Fibroblast of villous mesenchyme (primary cell): Measurements from ENCODE around the gene SPATS1. TPM values are rescaled to one million over a fixed set of nuclear protein-coding genes. Genes with fewer than 3 reads are reported as not detected.

Experiments used
- DNase-seq: peaks from one replicate; pipeline ENCODE4 v3.0.0-alpha.2; 2010; ENCODE audit warnings: low read depth
- H3K4me3 ChIP-seq: 2 replicates; pipeline ENCODE4 v1.5.1; 2011; ENCODE audit warnings: low read depth, mild to moderate bottlenecking, low read length
- CTCF ChIP-seq: IDR thresholded peaks from 2 replicates; pipeline ENCODE4 v1.5.1; 2012; ENCODE audit warnings: low read depth, mild to moderate bottlenecking, low read length; ENCODE audit not compliant: insufficient read depth
- total RNA-seq: library from RNA; depleted of rRNA; stranded (reverse); fragments of >200 nt; gene quantifications from 2 replicates; pipeline ENCODE4 v1.2.3, GENCODE V29; 2012

The SPATS1 gene
- total RNA-seq, 1 donor, result not detected

DNA sequence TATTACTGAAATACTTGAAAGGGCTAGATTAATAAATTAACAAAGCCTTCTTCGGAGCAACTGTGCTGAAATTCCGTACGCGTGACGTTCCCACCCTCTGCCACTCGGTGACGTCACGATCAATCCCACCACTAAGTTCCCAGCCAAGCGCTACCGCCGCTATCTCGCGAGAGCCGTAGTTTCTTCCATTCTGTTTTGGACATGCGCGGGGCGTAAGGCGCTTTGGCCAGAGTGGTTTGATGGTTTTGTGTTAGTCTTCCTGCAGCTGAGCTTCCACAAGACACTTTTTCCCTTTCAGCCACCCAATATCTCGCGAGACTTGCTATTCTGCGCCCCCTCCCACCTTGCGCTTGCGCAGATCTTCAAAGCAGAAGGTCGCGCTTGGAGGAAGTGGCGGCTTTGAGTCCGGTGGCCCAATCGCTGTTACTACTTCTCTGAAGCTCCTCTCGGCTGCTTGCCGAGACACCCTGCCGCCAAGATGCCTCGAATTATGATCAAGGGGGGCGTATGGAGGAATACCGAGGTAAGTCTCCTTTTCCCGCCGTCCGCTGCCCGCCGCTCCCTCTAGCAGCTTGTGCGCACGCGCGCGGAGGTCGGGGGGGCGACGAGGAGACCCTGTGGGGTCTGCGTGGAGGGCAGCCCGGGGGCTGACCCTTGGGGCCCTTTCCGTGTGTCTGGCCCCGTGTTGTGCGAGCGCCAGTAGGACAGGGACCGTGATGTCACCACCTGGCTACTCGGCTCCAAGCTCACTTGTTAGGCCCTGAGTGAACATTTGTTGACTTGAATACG is 45.1 kb downstream of the SPATS1 start, which contains the start of gene CDC5L:
TSS of gene CDC5L (plus strand) at position 361 of the 789 bp plus-strand sequence. CDS start at position 479, 118 bp downstream.
- peak within 1 kb of the TSS; percentile 91 for H3K4me3 ChIP-seq
- DNase-seq, result peak; percentile 100
- no peak for TF ChIP-seq CTCF

DNA sequence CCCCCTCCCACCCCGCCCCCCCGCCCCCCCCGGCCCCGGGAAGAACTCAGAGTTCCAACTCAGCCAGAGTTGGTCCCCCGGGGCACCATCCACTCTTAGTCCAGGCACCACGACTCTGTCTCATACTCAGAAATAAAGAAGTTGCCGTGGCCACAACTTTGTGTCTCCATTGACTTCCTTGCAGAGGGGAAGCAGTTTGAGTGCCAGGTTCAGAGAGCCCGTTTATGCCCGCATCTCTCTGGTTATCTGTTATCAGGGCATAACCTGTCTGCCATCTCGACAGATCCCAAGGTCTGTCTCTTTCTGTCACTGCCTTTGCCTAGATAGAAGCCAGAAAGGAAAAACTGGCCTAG is 45.7 kb downstream of the SPATS1 start:
- TF ChIP-seq CTCF, result no peak
- H3K4me3 ChIP-seq, result peak overlapping the region; percentile 91
- DNase-seq, result peak; percentile 13

- no peak for TF ChIP-seq CTCF
- peak overlapping the region; percentile 91 for H3K4me3 ChIP-seq
- DNase-seq, result no peak
These were observed 46.4 kb downstream of the SPATS1 start for GRCh38 chr6:44388887-44389286.

GRCh38 chr6:44390158-44390683 is 47.8 kb downstream of the SPATS1 start:
- no peak for TF ChIP-seq CTCF
- H3K4me3 ChIP-seq, result no peak overlapping the region
- no peak for DNase-seq

Other genes starting within 250 kb of the SPATS1 start
- 47.5 and 51.9 TPM in 2 replicates for gene MRPL14, start 215.2 kb upstream of the SPATS1 start, total RNA-seq
- gene TMEM63B, start 215.1 kb upstream of the SPATS1 start, total RNA-seq, result 21.3 and 32.4 TPM in 2 replicates
- gene CAPN11, start 183.8 kb upstream of the SPATS1 start, total RNA-seq, result not detected in 2 replicates
- not detected in 2 replicates for gene MYMX, start 125.7 kb upstream of the SPATS1 start, total RNA-seq
- gene SLC29A1, start 119.1 kb upstream of the SPATS1 start, total RNA-seq, result 7.1 and 9.5 TPM in 2 replicates
- 573 and 928 TPM in 2 replicates for gene HSP90AB1, start 95.5 kb upstream of the SPATS1 start, total RNA-seq
- gene SLC35B2, start 85.1 kb upstream of the SPATS1 start, total RNA-seq, result 84.7 and 92.8 TPM in 2 replicates
- gene NFKBIE, start 77.1 kb upstream of the SPATS1 start, total RNA-seq, result 12.2 and 17.7 TPM in 2 replicates
- gene TMEM151B, start 72.2 kb upstream of the SPATS1 start, total RNA-seq, result under 0.01 TPM in 1 of 2 replicates, not detected in the other
- gene AARS2, start 29.3 kb upstream of the SPATS1 start, total RNA-seq, result 10.0 and 16.0 TPM in 2 replicates
- gene CDC5L, start 45.1 kb downstream of the SPATS1 start, total RNA-seq, result 17.7 and 24.2 TPM in 2 replicates